Fibroblast of lung (primary cell): ENCODE results near the gene UTS2R. TPM values are rescaled to one million over a fixed set of nuclear protein-coding genes. Genes with fewer than 3 reads are reported as not detected.
"Not testable (repeated sequence)": the region's sequence is repeated elsewhere in the genome, so short reads cannot be mapped to it uniquely, and the experiment has no call there.

ENCODE experiments used
- DNase-seq, 2 donors: peaks; one replicate each; pipeline versions ENCODE4 v3.0.0 to v3.0.0-alpha.2; 2010; ENCODE audit warnings: low read depth in 2 of 2
- H2AFZ ChIP-seq: 2 replicates; pipeline ENCODE4 v1.5.1; 2012; ENCODE audit warnings: low read length, control low read depth, inconsistent platforms
- H3K27ac ChIP-seq: 2 replicates; pipeline ENCODE4 v1.5.1; 2011; ENCODE audit warnings: low read length, control low read depth; ENCODE audit not compliant: insufficient read depth
- H3K27me3 ChIP-seq: 2 replicates; pipeline ENCODE4 v1.5.1; 2011; ENCODE audit warnings: mild to moderate bottlenecking, low read length; ENCODE audit not compliant: control insufficient read depth, insufficient read depth
- H3K36me3 ChIP-seq: 2 replicates; pipeline ENCODE4 v1.5.1; 2011; ENCODE audit warnings: low read length; ENCODE audit not compliant: control insufficient read depth, insufficient read depth
- H3K4me1 ChIP-seq: 2 replicates; pipeline ENCODE4 v1.5.1; 2011; ENCODE audit warnings: low read length; ENCODE audit not compliant: control insufficient read depth, insufficient read depth; ENCODE audit errors: extremely low read depth
- H3K4me2 ChIP-seq: 2 replicates; pipeline ENCODE4 v1.5.1; 2011; ENCODE audit warnings: low read length, control low read depth; ENCODE audit not compliant: insufficient read depth; ENCODE audit errors: extremely low read depth
- H3K4me3 ChIP-seq, 4 experiments: fragments of 200-600 bp in 1 of 4; sonication (generic) in 1 of 4; replicated peaks in 1 of 4; 2 replicates each; pipeline ENCODE4 v1.5.1; 2011 to 2016; ENCODE audit warnings: low read length in 4 of 4, low read depth in 3 of 4, mild to moderate bottlenecking in 3 of 4, control low read depth in 2 of 4, inconsistent platforms in 1 of 4, mixed read lengths in 1 of 4; ENCODE audit not compliant: insufficient read depth in 1 of 4; ENCODE audit errors: control extremely low read depth in 1 of 4
- H3K79me2 ChIP-seq: 2 replicates; pipeline ENCODE4 v1.5.1; 2012; ENCODE audit warnings: mild to moderate bottlenecking, low read length, inconsistent platforms; ENCODE audit not compliant: control insufficient read depth, insufficient read depth
- H3K9ac ChIP-seq: 2 replicates; pipeline ENCODE4 v1.5.1; 2011; ENCODE audit warnings: mild to moderate bottlenecking, low read length, control low read depth; ENCODE audit not compliant: insufficient read depth
- H3K9me3 ChIP-seq: 2 replicates; pipeline ENCODE4 v1.5.1; 2012; ENCODE audit warnings: low read depth, low read length; ENCODE audit not compliant: control insufficient read depth, insufficient read depth
- H4K20me1 ChIP-seq: 2 replicates; pipeline ENCODE4 v1.5.1; 2011; ENCODE audit warnings: low read length; ENCODE audit not compliant: control insufficient read depth, insufficient read depth; ENCODE audit errors: extremely low read depth
- CTCF ChIP-seq, 2 donors: IDR thresholded peaks in 1 of 2; conservative IDR thresholded peaks in 1 of 2; 1 replicate in 1 of 2; 2 replicates in 1 of 2; pipeline ENCODE4 v1.5.1; 2011 to 2012; ENCODE audit warnings: low read length in 2 of 2, control low read depth in 1 of 2, inconsistent platforms in 1 of 2, low read depth in 1 of 2, mild to moderate bottlenecking in 1 of 2
- EZH2 ChIP-seq: IDR thresholded peaks from 2 replicates; pipeline ENCODE4 v1.5.1; 2012; ENCODE audit warnings: low read length, control low read depth, mild to moderate bottlenecking; ENCODE audit errors: missing control alignments
- polyA plus RNA-seq, 2 donors: library from polyadenylated mRNA; depleted of rRNA in 1 of 2; stranded (reverse) in 1 of 2; unstranded in 1 of 2; fragments of >200 nt; gene quantifications; 2 replicates each; pipeline ENCODE4 v1.2.1, GENCODE V29; 2011 to 2012; ENCODE audit warnings: missing spikeins in 1 of 2
- total RNA-seq: library from RNA; depleted of rRNA; stranded (reverse); fragments of >200 nt; gene quantifications from 2 replicates; pipeline ENCODE4 v1.2.1, GENCODE V29; 2014

UTS2R gene
- total and polyA plus RNA-seq, 2 donors (not counting 1 experiment from before 2014, with no cell fraction given) = not detected

GRCh38 chr17:82408938-82409318 is 37.4 kb downstream of the UTS2R start:
- no peaks in the 10 kb centered on the region for H3K4me1 ChIP-seq
- H3K4me2 ChIP-seq = no peak overlapping the region
- H3K36me3 ChIP-seq = no peaks in the 10 kb centered on the region
- H4K20me1 ChIP-seq = no peaks in the 10 kb centered on the region
- H3K9me3 ChIP-seq = no peaks in the 10 kb centered on the region
- no peak for TF ChIP-seq CTCF (conservative IDR thresholded peaks at IDR 0.05 in 1 of 2, IDR thresholded peaks at IDR 0.05 in 1 of 2; ENCODE audit: low read depth in 1 of 2, low read length in 2 of 2)
- H3K79me2 ChIP-seq = no peaks in the 10 kb centered on the region
- no peak overlapping the region for H3K27ac ChIP-seq
- no peak overlapping the region for H3K4me3 ChIP-seq
- H3K9ac ChIP-seq = no peak overlapping the region
- no peak for DNase-seq
- H2AFZ ChIP-seq = no peak overlapping the region
- no peaks in the 10 kb centered on the region for H3K27me3 ChIP-seq

- H3K4me2 ChIP-seq = no peak overlapping the region
- no peak for DNase-seq
- TF ChIP-seq EZH2 = no peak
- no peak for TF ChIP-seq CTCF (conservative IDR thresholded peaks at IDR 0.05 in 1 of 2, IDR thresholded peaks at IDR 0.05 in 1 of 2; ENCODE audit: low read depth in 1 of 2, low read length in 2 of 2)
- no peaks in the 10 kb centered on the region for H3K27me3 ChIP-seq
- H3K9ac ChIP-seq = no peak overlapping the region
- no peaks in the 10 kb centered on the region for H3K79me2 ChIP-seq
- no peaks in the 10 kb centered on the region for H3K36me3 ChIP-seq
- H3K27ac ChIP-seq = no peak overlapping the region
- H3K9me3 ChIP-seq = no peaks in the 10 kb centered on the region
- H3K4me1 ChIP-seq = no peaks in the 10 kb centered on the region
- H3K4me3 ChIP-seq = no peak overlapping the region
- H4K20me1 ChIP-seq = no peaks in the 10 kb centered on the region
- no peak overlapping the region for H2AFZ ChIP-seq
Observed at GRCh38 chr17:82410014-82410716, 38.6 kb downstream of the UTS2R start.

GRCh38 chr17:82411396-82412053 is 40.0 kb downstream of the UTS2R start:
- H3K4me1 ChIP-seq = no peaks in the 10 kb centered on the region
- H3K27me3 ChIP-seq = no peaks in the 10 kb centered on the region
- no peak for TF ChIP-seq EZH2
- no peak for TF ChIP-seq CTCF (conservative IDR thresholded peaks at IDR 0.05 in 1 of 2, IDR thresholded peaks at IDR 0.05 in 1 of 2; ENCODE audit: low read depth in 1 of 2, low read length in 2 of 2)
- H3K4me2 ChIP-seq = no peak overlapping the region
- no peak for DNase-seq
- no peak overlapping the region for H3K9ac ChIP-seq
- no peak overlapping the region for H3K27ac ChIP-seq
- no peaks in the 10 kb centered on the region for H3K9me3 ChIP-seq
- H3K36me3 ChIP-seq = no peaks in the 10 kb centered on the region
- H3K79me2 ChIP-seq = no peaks in the 10 kb centered on the region
- no peak overlapping the region for H2AFZ ChIP-seq
- H3K4me3 ChIP-seq = no peak overlapping the region
- H4K20me1 ChIP-seq = no peaks in the 10 kb centered on the region

GRCh38 chr17:82412081-82412480 is 40.5 kb downstream of the UTS2R start:
- H4K20me1 ChIP-seq, H3K4me3 ChIP-seq: not testable (repeated sequence)

More at GRCh38 chr17:82412081-82412480, 40.5 kb downstream of the UTS2R start:
- H3K4me1 ChIP-seq, H2AFZ ChIP-seq, H3K4me2 ChIP-seq, H3K9ac ChIP-seq, H3K36me3 ChIP-seq, H3K27me3 ChIP-seq, H3K9me3 ChIP-seq, H3K79me2 ChIP-seq, H3K27ac ChIP-seq, DNase-seq: not testable (repeated sequence)
